HCT116 (cell line): ENCODE measurements around the gene ACLY.

ENCODE experiments used
- CBX3 ChIP-seq: IDR thresholded peaks from 2 replicates; pipeline ENCODE4 v1.6.1; 2012; ENCODE audit warnings: low read depth
- CTCF ChIP-seq, 3 experiments: fragments of 200-600 bp in 1 of 3; sonication (generic) in 1 of 3; IDR thresholded peaks in 2 of 3; conservative IDR thresholded peaks in 1 of 3; 2 replicates each; pipeline ENCODE4 v1.5.1; 2012 to 2017; ENCODE audit warnings: low read depth in 2 of 3, low read length in 2 of 3, antibody characterized with exemption in 1 of 3, borderline replicate concordance in 1 of 3, control low read depth in 1 of 3, mild to moderate bottlenecking in 1 of 3, mixed read lengths in 1 of 3, mixed run types in 1 of 3, moderate library complexity in 1 of 3; ENCODE audit not compliant: insufficient read depth in 1 of 3
- EZH2 ChIP-seq: fragments of 200-600 bp; sonication (generic); IDR thresholded peaks from 2 replicates; pipeline ENCODE4 v1.6.1; 2017; ENCODE audit warnings: antibody characterized with exemption, mixed run types
- POLR2A ChIP-seq: IDR thresholded peaks from 2 replicates; pipeline ENCODE4 v1.7.0; 2011; ENCODE audit warnings: borderline replicate concordance; ENCODE audit not compliant: insufficient read depth, insufficient read length; ENCODE audit errors: extremely low read depth
- POLR2AphosphoS5 ChIP-seq: IDR thresholded peaks from 2 replicates; pipeline ENCODE4 v1.6.1; 2011; ENCODE audit warnings: mild to moderate bottlenecking, low read depth, low read length, moderate library complexity
- RAD21 ChIP-seq: IDR thresholded peaks from 2 replicates; pipeline ENCODE4 v1.6.1; 2012; ENCODE audit warnings: low read depth, mild to moderate bottlenecking
- SP1 ChIP-seq: IDR thresholded peaks from 2 replicates; pipeline ENCODE4 v1.6.1; 2012; ENCODE audit warnings: low read depth
- YY1 ChIP-seq: IDR thresholded peaks from 2 replicates; pipeline ENCODE4 v1.6.1; 2011; ENCODE audit warnings: low read length, low read depth, moderate library complexity, mild to moderate bottlenecking; ENCODE audit not compliant: insufficient replicate concordance; ENCODE audit errors: extremely low read depth

- no peak for TF ChIP-seq POLR2A
- TF ChIP-seq SP1 = no peak
- no peak for TF ChIP-seq EZH2
- no peak for TF ChIP-seq POLR2AphosphoS5
- TF ChIP-seq CTCF (IDR thresholded peaks at IDR 0.05 in 2 of 3, conservative IDR thresholded peaks at IDR 0.05 in 1 of 3; ENCODE audit: borderline replicate concordance in 1 of 3, insufficient read depth in 1 of 3, low read depth in 2 of 3, low read length in 2 of 3) = no peak
- no peak for TF ChIP-seq RAD21
- no peak for TF ChIP-seq CBX3
- no peak for TF ChIP-seq YY1
Measured at GRCh38 chr17:41909088-41909487, 9.7 kb downstream of the ACLY start.
